IMR-90 (cell line): Measurements from ENCODE around the gene VPS33A. TPM values are rescaled to one million over a fixed set of nuclear protein-coding genes. Genes with fewer than 3 reads are reported as not detected.

Source experiments
- ATAC-seq: fragments of 200-7000 bp; cut with Tn5 transposase; 2 replicates; pipeline ENCODE4 v1.9.1; 2020; ENCODE audit warnings: low read depth, mild to moderate bottlenecking, moderate library complexity
- BruUV-seq: library from RNA; stranded (reverse); fragments of 400-500 nt; replicated peaks from 2 replicates; lab custom pipeline; 2021; lab: Mats Ljungman, UMichigan
- CTCF ChIA-PET: fragments of 300-600 bp; formaldehyde crosslinking; extraction: SDS; loops from one replicate; lab custom pipeline; 2021; ENCODE audit warnings: antibody characterized with exemption; lab: Yijun Ruan, JAX
- POLR2A ChIA-PET: fragments of 300-600 bp; sonication (Branson Sonifier 250); formaldehyde crosslinking; loops from one replicate; lab custom pipeline; 2022; ENCODE audit warnings: antibody characterized with exemption; ENCODE audit not compliant: unreplicated experiment; lab: Charles Lee
- DNase-seq: peaks from one replicate; pipeline ENCODE4 v3.0.0; 2013
- H2AFZ ChIP-seq: replicated peaks from 2 replicates; pipeline ENCODE3; 2013; ENCODE audit warnings: low read length, mild to moderate bottlenecking; ENCODE audit not compliant: poor library complexity
- H2AK5ac ChIP-seq: 2 replicates; pipeline ENCODE4 v1.6.1; 2013; ENCODE audit warnings: low read depth, low read length, inconsistent platforms
- H2AK9ac ChIP-seq: replicated peaks from 2 replicates; pipeline ENCODE3; 2013; ENCODE audit warnings: mild to moderate bottlenecking, low read depth, low read length, moderate library complexity; ENCODE audit not compliant: poor library complexity
- H2BK120ac ChIP-seq: 2 replicates; pipeline ENCODE4 v1.6.1; 2013; ENCODE audit warnings: low read depth, low read length, inconsistent platforms
- H2BK15ac ChIP-seq: 3 replicates; pipeline ENCODE4 v1.6.1; 2013; ENCODE audit warnings: low read depth, low read length, inconsistent platforms
- H2BK20ac ChIP-seq: 2 replicates; pipeline ENCODE4 v1.6.1; 2013; ENCODE audit warnings: low read depth, mild to moderate bottlenecking, inconsistent platforms, low read length, moderate library complexity
- H2BK5ac ChIP-seq: 2 replicates; pipeline ENCODE4 v1.6.1; 2013; ENCODE audit warnings: mild to moderate bottlenecking, low read depth, low read length, inconsistent platforms; ENCODE audit not compliant: poor library complexity, severe bottlenecking
- H3K14ac ChIP-seq: replicated peaks from 2 replicates; pipeline ENCODE4 v1.6.1; 2013; ENCODE audit warnings: low read depth, low read length, inconsistent platforms
- H3K18ac ChIP-seq: 2 replicates; pipeline ENCODE4 v1.6.1; 2013; ENCODE audit warnings: low read depth, low read length, control low read depth
- H3K23ac ChIP-seq: 2 replicates; pipeline ENCODE4 v1.6.1; 2013; ENCODE audit warnings: low read depth, low read length, inconsistent platforms
- H3K27ac ChIP-seq: 2 replicates; pipeline ENCODE4 v1.5.1; 2013; ENCODE audit warnings: mild to moderate bottlenecking, control low read depth, low read length; ENCODE audit not compliant: insufficient read depth
- H3K27me3 ChIP-seq: 2 replicates; pipeline ENCODE4 v1.6.1; 2013; ENCODE audit warnings: low read length; ENCODE audit not compliant: control insufficient read depth, insufficient read depth
- H3K36me3 ChIP-seq: 2 replicates; pipeline ENCODE4 v1.6.1; 2013; ENCODE audit warnings: low read length, mixed read lengths; ENCODE audit not compliant: control insufficient read depth, insufficient read depth
- H3K4ac ChIP-seq: 2 replicates; pipeline ENCODE4 v1.6.1; 2013; ENCODE audit warnings: low read depth, low read length, inconsistent platforms
- H3K4me1 ChIP-seq: 2 replicates; pipeline ENCODE4 v1.6.1; 2013; ENCODE audit warnings: low read length, mixed read lengths; ENCODE audit not compliant: control insufficient read depth, insufficient read depth
- H3K4me2 ChIP-seq: 2 replicates; pipeline ENCODE4 v1.6.1; 2013; ENCODE audit warnings: low read depth, mild to moderate bottlenecking, control low read depth, low read length, moderate library complexity
- H3K4me3 ChIP-seq: 2 replicates; pipeline ENCODE4 v1.5.1; 2013; ENCODE audit warnings: low read depth, mild to moderate bottlenecking, control low read depth, low read length, moderate library complexity; ENCODE audit not compliant: insufficient read depth
- H3K56ac ChIP-seq: 2 replicates; pipeline ENCODE4 v1.6.1; 2013; ENCODE audit warnings: low read length, inconsistent platforms; ENCODE audit not compliant: insufficient read depth; ENCODE audit errors: extremely low read depth
- H3K79me1 ChIP-seq, 2 experiments: 2 replicates each; pipeline ENCODE4 v1.6.1; 2013; ENCODE audit warnings: low read length in 2 of 2, inconsistent platforms in 1 of 2, low read depth in 1 of 2
- H3K9ac ChIP-seq: 2 replicates; pipeline ENCODE4 v1.6.1; 2013; ENCODE audit warnings: low read depth, low read length, control low read depth
- H3K9me1 ChIP-seq: 2 replicates; pipeline ENCODE4 v1.6.1; 2013; ENCODE audit warnings: low read length, inconsistent platforms; ENCODE audit not compliant: insufficient read depth
- H3K9me3 ChIP-seq: 2 replicates; pipeline ENCODE4 v1.6.1; 2013; ENCODE audit warnings: low read length; ENCODE audit not compliant: control insufficient read depth, insufficient read depth
- H4K20me1 ChIP-seq: 2 replicates; pipeline ENCODE4 v1.6.1; 2013; ENCODE audit warnings: low read length, inconsistent platforms; ENCODE audit not compliant: insufficient read depth
- H4K5ac ChIP-seq: 2 replicates; pipeline ENCODE4 v1.6.1; 2013; ENCODE audit warnings: mild to moderate bottlenecking, low read depth, low read length, control low read depth
- H4K8ac ChIP-seq, 2 experiments: 2 replicates each; pipeline ENCODE4 v1.6.1; 2013; ENCODE audit warnings: low read depth in 2 of 2, low read length in 2 of 2, control low read depth in 1 of 2, inconsistent platforms in 1 of 2
- H4K91ac ChIP-seq: 2 replicates; pipeline ENCODE4 v1.6.1; 2013; ENCODE audit warnings: low read depth, low read length, inconsistent platforms; ENCODE audit not compliant: insufficient read depth
- BHLHE40 ChIP-seq: fragments of 150-350 bp; IDR thresholded peaks from 2 replicates; pipeline ENCODE4 v1.6.1; 2016; ENCODE audit warnings: mild to moderate bottlenecking, low read depth, low read length
- CEBPB ChIP-seq: IDR thresholded peaks from 2 replicates; pipeline ENCODE4 v1.6.1; 2012; ENCODE audit warnings: low read depth, low read length, improper control_type of control experiment
- CHD1 ChIP-seq: IDR thresholded peaks from 2 replicates; pipeline ENCODE4 v1.6.1; 2012; ENCODE audit warnings: low read depth, low read length, improper control_type of control experiment
- ELK1 ChIP-seq: fragments of 150-350 bp; IDR thresholded peaks from 2 replicates; pipeline ENCODE4 v1.6.1; 2016; ENCODE audit warnings: low read depth, mild to moderate bottlenecking, low read length, moderate library complexity, borderline replicate concordance
- FOS ChIP-seq: fragments of 150-350 bp; IDR thresholded peaks from 2 replicates; pipeline ENCODE4 v1.6.1; 2016; ENCODE audit warnings: low read depth, low read length
- MAFK ChIP-seq: IDR thresholded peaks from 2 replicates; pipeline ENCODE4 v1.6.1; 2012; ENCODE audit warnings: low read depth, low read length, improper control_type of control experiment
- MAZ ChIP-seq: IDR thresholded peaks from 2 replicates; pipeline ENCODE4 v1.6.1; 2012; ENCODE audit warnings: low read depth, mild to moderate bottlenecking, low read length, improper control_type of control experiment, moderate library complexity, borderline replicate concordance
- MXI1 ChIP-seq: IDR thresholded peaks from 2 replicates; pipeline ENCODE4 v1.6.1; 2012; ENCODE audit warnings: low read depth, mild to moderate bottlenecking, low read length, moderate library complexity, borderline replicate concordance
- NFE2L2 ChIP-seq: fragments of 150-350 bp; IDR thresholded peaks from 2 replicates; pipeline ENCODE4 v1.6.1; 2016; ENCODE audit warnings: low read depth, mild to moderate bottlenecking, low read length
- POLR2A ChIP-seq: IDR thresholded peaks from 2 replicates; pipeline ENCODE4 v1.6.1; 2012; ENCODE audit warnings: mild to moderate bottlenecking, low read depth, low read length
- RAD21 ChIP-seq: IDR thresholded peaks from 2 replicates; pipeline ENCODE4 v1.6.1; 2012; ENCODE audit warnings: low read length, improper control_type of control experiment
- RCOR1 ChIP-seq: IDR thresholded peaks from 2 replicates; pipeline ENCODE4 v1.6.1; 2012; ENCODE audit warnings: mild to moderate bottlenecking, low read length, improper control_type of control experiment; ENCODE audit not compliant: insufficient replicate concordance
- RFX5 ChIP-seq: IDR thresholded peaks from 2 replicates; pipeline ENCODE4 v1.8.0; 2012; ENCODE audit warnings: low read depth, mild to moderate bottlenecking, low read length, moderate library complexity
- SMC3 ChIP-seq: fragments of 150-350 bp; IDR thresholded peaks from 2 replicates; pipeline ENCODE4 v1.6.1; 2016; ENCODE audit warnings: low read depth, mild to moderate bottlenecking, antibody characterized with exemption, low read length, moderate library complexity
- WGBS, 2 experiments: methylation state at CpG; one replicate each; pipeline versions ENCODE4 v1.1.5 to v1.1.7; 2013; ENCODE audit warnings: missing lambda C conversion rate in 2 of 2; ENCODE audit not compliant: insufficient read length in 1 of 2; ENCODE audit errors: extremely low coverage in 2 of 2; 5-methylcytosine and 5-hydroxymethylcytosine counted together
- dilution Hi-C: fragments of 300-500 bp; cut with HindIII; formaldehyde crosslinking; loops from one replicate; pipeline ENCODE4 v1.14.3; 2018; ENCODE audit warnings: low sequenced_read_pairs; ENCODE audit not compliant: unreplicated experiment
- in situ Hi-C: fragments of 300-500 bp; cut with MboI; formaldehyde crosslinking; loops from 3 replicates; pipeline ENCODE4 v1.14.3; 2019; ENCODE audit warnings: low sequenced_read_pairs, inconsistent platforms, mixed read lengths
- intact Hi-C: fragments of 100-400 bp; cut with micrococcal nuclease; formaldehyde crosslinking; loops from 2 replicates; pipeline ENCODE4 v1.10.0; 2022
- polyA plus RNA-seq, 3 experiments: library from polyadenylated mRNA; depleted of rRNA; stranded (reverse); fragments of >200 nt; gene quantifications; 2 replicates each; pipeline ENCODE4 v1.2.3, GENCODE V29; 2012; ENCODE audit warnings: low replicate concordance in 1 of 3
- total RNA-seq: library from RNA; depleted of rRNA; stranded (reverse); fragments of >200 nt; gene quantifications from 2 replicates; pipeline ENCODE4 v1.2.3, GENCODE V29; 2012
- TF ChIP-seq, protein P1 (sequence below): fragments of 150-350 bp; IDR thresholded peaks from 2 replicates; pipeline ENCODE4 v1.6.1; 2017; ENCODE audit warnings: mild to moderate bottlenecking, antibody characterized with exemption, low read length, low read depth
- TF ChIP-seq, protein P2 (sequence below): conservative IDR thresholded peaks from 2 replicates; pipeline ENCODE4 v1.5.1; 2012; ENCODE audit warnings: mild to moderate bottlenecking, low read depth, low read length, improper control_type of control experiment

VPS33A gene
- total and polyA plus RNA-seq, 2 of the 4 experiments (the other 2 are of a cell fraction) = 14.0 to 20.3 TPM

DNA sequence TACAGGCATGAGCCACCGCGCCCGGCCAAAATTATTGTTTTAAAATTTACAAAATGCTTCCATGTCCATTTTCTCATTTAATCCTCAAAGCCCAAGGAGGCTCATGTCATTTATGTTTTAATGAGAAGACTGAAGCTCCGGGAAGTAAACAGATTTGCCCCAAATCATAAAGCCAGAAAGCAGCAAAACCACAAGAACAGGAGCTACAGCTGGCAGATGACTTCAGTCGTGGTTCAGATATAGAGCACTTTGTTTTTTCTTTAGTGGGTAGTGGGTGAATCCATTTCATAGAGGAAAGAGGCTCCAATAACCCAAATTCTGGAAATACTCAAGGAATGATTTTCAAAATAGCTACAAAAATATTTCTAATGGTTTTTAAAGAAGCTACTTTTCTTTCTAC is 45.4 kb upstream of the VPS33A start:
- H2BK20ac ChIP-seq = no peak overlapping the region
- WGBS, 2 experiments = no CpG with 5 or more reads among the region's 5 CpGs
- no peak overlapping the region for H3K4ac ChIP-seq
- peaks cover 10 to 28% of the 10 kb centered on the region in 2 experiments for H3K79me1 ChIP-seq
- no peak overlapping the region for H3K4me3 ChIP-seq
- ChIA-PET POLR2A (no interaction called here), CTCF (interaction anchor here (1.1 kb wide), 1 partner anchor 7 kb away, joined by 3 read pairs; no protein-coding TSS in a partner anchor)
- in situ Hi-C loops = no loop called here
- ATAC-seq (no peak), DNase-seq (no peak)
- H3K9me3 ChIP-seq = no peaks in the 10 kb centered on the region
- H3K23ac ChIP-seq = no peak overlapping the region
- H2BK15ac ChIP-seq = no peak overlapping the region
- dilution Hi-C loops = no loop called here
- H3K4me1 ChIP-seq = peaks cover 11% of the 10 kb centered on the region
- no peak overlapping the region for H3K9ac ChIP-seq
- peaks cover 10% of the 10 kb centered on the region for H3K9me1 ChIP-seq
- H4K8ac ChIP-seq = no peak overlapping the region
- no peak overlapping the region for H2BK5ac ChIP-seq
- H3K27me3 ChIP-seq = no peaks in the 10 kb centered on the region
- intact Hi-C loops = no loop called here
- H4K91ac ChIP-seq = no peak overlapping the region
- H2AFZ ChIP-seq = no peak overlapping the region
- no peak overlapping the region for H3K14ac ChIP-seq
- TF ChIP-seq CEBPB (no peak), MAFK (no peak), MAZ (no peak), ELK1 (no peak), RFX5 (no peak), BHLHE40 (no peak), POLR2A (no peak), RCOR1 (no peak), FOS (no peak), CHD1 (no peak), RAD21 (no peak), NFE2L2 (no peak), MXI1 (no peak), SMC3 (no peak)
- TF ChIP-seq, protein P1, sequence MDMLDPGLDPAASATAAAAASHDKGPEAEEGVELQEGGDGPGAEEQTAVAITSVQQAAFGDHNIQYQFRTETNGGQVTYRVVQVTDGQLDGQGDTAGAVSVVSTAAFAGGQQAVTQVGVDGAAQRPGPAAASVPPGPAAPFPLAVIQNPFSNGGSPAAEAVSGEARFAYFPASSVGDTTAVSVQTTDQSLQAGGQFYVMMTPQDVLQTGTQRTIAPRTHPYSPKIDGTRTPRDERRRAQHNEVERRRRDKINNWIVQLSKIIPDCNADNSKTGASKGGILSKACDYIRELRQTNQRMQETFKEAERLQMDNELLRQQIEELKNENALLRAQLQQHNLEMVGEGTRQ = no peak
- TF ChIP-seq, protein P2, sequence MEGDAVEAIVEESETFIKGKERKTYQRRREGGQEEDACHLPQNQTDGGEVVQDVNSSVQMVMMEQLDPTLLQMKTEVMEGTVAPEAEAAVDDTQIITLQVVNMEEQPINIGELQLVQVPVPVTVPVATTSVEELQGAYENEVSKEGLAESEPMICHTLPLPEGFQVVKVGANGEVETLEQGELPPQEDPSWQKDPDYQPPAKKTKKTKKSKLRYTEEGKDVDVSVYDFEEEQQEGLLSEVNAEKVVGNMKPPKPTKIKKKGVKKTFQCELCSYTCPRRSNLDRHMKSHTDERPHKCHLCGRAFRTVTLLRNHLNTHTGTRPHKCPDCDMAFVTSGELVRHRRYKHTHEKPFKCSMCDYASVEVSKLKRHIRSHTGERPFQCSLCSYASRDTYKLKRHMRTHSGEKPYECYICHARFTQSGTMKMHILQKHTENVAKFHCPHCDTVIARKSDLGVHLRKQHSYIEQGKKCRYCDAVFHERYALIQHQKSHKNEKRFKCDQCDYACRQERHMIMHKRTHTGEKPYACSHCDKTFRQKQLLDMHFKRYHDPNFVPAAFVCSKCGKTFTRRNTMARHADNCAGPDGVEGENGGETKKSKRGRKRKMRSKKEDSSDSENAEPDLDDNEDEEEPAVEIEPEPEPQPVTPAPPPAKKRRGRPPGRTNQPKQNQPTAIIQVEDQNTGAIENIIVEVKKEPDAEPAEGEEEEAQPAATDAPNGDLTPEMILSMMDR = no peak
- H3K36me3 ChIP-seq = peaks cover 25% of the 10 kb centered on the region
- H3K56ac ChIP-seq = no peak overlapping the region
- no peak overlapping the region for H2AK9ac ChIP-seq
- no peaks in the 10 kb centered on the region for H4K20me1 ChIP-seq
- no peak overlapping the region for H3K27ac ChIP-seq
- no peak overlapping the region for H3K4me2 ChIP-seq
- H4K5ac ChIP-seq = no peak overlapping the region
- H2BK120ac ChIP-seq = no peak overlapping the region
- no peak overlapping the region for H3K18ac ChIP-seq
- no TSS peak for BruUV-seq
- no peak overlapping the region for H2AK5ac ChIP-seq
